ENCODE measurements around the gene HMGCR.
A peak's percentile ranks its signal among the peaks of the same experiment; 100 is the strongest.

HMGCR gene

DNA sequence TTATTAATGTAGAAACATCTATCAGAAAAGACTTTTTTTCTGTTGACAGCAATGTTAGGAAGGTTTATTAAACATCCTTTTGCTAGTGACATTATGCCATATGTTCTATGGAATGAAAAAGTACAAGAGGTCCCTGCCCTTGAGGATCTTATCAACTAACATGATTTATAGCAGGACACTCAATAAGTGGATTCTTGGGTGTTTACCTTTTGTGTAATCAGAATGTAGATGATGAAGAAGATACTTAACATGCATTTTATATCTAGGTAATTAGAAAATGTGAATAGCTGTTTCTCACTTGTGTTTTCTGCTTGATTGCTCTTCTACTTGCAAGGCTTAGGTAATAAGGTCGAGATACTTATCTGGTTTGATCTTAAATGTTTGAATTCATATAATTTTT lies 4.9 kb downstream of the HMGCR start:
- DNase-seq: no peak

DNA sequence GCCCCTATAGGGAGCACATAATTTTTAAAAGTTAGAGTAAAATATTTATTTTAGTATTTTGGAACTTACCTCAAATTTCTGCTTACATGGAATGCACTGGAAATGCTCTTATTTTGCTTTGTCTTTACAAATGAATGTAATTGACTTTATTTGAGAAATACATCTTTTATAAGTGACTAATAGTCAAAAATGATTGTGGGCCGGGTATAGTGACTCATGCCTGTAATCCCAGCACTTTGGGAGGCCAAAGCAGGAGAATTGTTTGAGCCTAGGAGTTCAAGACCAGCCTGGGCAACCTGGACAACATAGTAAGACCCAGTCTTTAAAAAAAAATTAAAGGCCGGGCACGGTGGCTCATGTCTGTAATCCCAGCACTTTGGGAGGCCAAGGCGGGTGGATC lies 5.8 kb downstream of the HMGCR start:
- no peak for DNase-seq

DNA sequence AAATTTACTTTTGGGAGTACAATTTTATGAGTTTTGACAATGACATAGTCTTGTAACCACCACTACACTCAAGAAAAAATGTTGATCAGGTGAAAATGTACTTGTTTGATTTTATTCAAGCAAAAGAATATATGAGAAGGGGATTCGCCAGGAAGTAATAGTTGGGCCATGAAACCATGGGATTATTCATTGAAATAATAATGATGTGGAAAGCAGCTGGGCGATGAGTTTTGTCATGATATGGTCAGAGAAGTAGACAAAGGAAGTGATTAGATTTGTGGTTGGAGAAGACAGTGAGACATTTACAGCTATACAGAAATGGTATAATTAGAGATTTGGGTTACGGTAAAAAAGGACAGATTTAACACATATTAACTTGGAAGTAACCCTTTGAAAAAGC lies 11.2 kb downstream of the HMGCR start:
- no peak for DNase-seq

DNA sequence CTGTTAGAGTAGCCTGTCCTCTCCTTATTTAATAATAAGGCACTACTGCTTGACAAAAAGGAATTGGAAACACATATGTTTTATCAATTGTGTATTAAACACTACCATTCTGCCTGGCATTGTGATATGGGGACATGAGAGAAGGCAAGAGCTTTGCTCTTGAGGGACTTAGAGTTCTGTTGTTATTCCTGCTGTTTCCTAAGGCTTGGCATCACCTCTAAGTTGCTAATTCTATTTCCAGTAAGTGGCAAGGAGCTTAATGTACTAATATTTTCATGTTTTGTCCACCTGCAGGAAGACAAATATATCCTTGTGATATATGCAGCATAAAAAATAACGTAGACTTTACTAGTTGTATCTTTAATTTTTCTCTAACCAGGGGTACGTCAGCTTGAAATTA lies 12.6 kb downstream of the HMGCR start:
- no peak for DNase-seq

DNA sequence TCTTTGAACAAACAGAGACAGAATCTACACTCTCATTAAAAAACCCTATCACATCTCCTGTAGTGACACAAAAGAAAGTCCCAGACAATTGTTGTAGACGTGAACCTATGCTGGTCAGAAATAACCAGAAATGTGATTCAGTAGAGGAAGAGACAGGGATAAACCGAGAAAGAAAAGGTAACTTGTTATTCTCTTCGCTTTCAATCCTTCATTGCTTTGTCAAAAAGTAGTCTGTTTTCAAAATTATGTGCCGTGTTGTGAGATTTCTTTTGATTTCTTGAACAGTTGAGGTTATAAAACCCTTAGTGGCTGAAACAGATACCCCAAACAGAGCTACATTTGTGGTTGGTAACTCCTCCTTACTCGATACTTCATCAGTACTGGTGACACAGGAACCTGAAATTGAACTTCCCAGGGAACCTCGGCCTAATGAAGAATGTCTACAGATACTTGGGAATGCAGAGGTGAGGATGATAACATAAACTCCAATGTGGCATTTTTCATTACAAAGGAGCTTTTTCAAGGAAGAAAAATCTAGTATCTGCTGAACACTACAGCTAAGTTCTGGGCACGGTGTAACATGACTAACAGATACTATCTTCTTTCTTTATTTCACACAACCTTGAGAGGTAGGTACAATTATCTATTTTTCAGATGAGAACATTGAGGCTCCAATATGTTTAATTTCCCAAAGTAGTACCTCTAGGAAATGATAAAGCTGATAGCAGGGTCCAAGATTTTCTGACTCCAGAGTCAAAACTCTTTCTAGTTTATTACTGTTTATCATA lies 14.3 kb downstream of the HMGCR start:
- DNase-seq: no peak

DNA sequence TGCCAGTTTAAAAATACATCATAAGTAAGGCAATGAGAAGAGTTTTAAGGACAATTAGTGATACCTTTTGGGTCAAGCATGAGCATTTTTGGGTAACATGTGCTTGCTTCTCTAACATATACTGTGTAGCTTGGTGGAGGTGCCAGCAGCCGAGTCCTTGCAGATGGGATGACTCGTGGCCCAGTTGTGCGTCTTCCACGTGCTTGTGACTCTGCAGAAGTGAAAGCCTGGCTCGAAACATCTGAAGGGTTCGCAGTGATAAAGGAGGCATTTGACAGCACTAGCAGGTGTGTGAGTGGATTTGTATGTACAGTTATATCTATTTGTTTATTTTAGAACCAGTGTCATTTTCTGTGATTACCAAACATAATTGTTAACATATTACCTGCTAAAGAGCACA lies 18.2 kb downstream of the HMGCR start:
- DNase-seq: no peak

DNA sequence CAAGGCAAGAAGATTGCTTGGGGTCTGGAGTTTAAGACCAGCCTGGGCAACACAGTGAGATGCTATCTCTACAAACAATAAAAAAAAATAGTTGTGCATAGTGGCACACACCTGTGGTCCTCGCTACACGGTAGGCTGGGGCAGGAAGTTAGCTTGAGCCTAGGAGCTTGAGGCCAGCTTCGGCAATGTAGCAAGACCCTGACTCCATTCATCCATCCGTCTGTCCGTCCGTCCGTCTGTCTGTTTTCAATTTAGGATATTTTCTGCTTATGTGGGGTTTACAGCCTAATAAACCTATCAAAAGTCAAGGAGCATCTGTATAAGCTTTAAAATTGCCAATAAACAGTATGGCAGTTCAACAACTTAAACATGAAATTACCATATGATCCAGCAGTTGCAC lies 19.7 kb downstream of the HMGCR start:
- DNase-seq: no peak

DNA sequence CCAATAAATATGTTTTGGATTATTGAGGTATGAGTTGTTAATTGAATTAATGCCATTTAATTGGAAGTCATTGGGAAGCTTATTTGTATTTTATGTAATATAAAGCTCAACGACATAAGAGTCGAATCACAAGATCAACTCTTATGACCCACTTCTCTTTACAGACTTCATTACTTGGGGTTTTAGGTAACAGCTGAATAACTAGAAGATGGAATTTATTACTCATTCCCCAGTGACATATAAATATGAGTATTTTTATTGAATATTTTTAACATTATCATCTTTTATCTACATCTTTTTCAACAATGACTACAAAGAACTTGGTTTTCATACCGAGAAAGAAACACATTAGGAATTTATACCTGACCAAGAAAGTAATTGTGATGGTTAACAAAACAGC lies 21.1 kb downstream of the HMGCR start:
- no peak for DNase-seq

DNA sequence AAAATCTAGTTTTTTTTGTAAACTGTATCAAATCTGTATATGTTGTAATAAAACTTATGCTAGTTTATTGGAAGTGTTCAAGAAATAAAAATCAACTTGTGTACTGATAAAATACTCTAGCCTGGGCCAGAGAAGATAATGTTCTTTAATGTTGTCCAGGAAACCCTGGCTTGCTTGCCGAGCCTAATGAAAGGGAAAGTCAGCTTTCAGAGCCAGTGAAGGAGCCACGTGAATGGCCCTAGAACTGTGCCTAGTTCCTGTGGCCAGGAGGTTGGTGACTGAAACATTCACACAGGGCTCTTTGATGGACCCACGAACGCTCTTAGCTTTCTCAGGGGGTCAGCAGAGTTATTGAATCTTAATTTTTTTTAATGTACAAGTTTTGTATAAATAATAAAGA lies 24.3 kb downstream of the HMGCR start:
- no peak for DNase-seq

DNA sequence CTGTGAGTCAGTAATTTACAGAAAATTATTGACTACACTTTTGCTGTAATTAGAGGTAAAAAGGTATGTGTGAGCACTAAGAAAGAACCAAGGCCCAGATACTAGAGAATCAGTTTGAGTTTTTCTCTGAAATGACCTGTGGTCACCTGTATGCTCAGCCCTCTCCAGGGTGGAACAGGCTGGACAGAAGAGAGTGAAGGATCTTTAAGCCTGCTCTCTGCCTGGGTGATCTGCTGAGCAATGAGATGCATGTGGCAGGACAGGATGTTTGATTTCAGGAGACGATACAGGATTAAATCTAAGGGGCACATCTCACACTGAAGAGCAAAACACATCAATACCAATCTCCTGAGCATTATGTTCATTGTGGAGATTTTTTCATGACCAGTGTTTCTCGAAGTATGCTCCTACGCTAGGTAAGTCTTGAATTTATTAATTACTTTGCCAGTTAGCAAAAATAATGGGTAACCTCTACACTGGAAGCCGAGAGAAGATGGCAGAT lies 25.5 kb downstream of the HMGCR start:
- no peak for DNase-seq

DNA sequence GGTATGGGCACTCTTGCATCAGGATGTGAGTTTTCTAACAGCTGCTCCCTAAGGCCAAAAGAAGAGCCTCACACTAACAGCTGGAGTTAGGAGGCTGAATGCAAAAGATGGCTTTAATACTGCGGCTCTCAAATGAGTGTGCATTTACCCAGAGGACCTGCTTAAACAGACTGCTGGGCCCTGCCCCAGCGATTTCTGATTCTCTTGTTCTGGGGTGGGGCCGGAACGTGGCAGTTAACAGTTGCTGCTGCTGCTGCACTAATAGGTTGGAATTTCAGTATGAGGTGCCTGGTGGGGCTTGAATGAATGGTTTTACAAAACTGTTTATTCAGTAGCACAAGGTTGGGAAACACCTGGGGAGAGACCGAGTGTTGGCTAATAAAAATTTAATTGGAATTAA lies 26.1 kb downstream of the HMGCR start:
- no peak for DNase-seq

DNA sequence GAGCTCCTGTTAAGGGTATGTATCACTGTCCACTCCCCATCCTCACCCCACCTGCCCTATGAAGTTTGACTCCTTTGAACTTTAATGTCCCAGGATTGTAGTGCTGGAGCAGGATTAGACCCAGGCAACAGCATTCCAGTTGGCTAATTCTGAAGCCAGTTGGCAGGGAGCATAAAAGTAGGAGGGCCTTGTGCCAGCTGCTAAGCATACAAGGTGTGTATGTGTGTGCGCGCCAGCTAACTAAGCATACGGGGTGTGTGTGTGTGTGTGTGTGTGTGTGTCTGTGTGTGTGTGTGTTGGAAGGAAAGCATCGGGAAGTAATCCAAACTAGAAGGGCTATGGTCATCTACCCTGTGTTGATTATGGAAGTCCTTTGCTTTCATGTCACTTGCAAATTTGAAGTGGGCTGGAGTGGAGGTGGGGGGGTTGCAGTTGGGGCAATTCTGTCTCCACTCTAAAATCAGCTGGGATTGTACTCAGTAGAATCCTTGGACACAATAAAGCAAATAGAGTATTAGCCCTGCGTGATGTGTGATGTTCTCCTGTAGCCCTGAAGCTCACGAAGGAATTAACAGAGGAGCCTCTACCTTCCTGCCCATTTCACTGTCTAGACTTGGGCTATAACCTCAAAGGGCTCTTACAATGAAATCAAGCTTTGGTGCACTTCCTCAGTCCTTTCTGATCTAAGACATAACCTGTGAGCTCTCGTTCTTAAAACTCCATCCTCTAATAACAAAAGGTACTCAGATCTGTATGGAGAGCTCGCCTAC lies 26.9 kb downstream of the HMGCR start:
- DNase-seq: no peak

DNA sequence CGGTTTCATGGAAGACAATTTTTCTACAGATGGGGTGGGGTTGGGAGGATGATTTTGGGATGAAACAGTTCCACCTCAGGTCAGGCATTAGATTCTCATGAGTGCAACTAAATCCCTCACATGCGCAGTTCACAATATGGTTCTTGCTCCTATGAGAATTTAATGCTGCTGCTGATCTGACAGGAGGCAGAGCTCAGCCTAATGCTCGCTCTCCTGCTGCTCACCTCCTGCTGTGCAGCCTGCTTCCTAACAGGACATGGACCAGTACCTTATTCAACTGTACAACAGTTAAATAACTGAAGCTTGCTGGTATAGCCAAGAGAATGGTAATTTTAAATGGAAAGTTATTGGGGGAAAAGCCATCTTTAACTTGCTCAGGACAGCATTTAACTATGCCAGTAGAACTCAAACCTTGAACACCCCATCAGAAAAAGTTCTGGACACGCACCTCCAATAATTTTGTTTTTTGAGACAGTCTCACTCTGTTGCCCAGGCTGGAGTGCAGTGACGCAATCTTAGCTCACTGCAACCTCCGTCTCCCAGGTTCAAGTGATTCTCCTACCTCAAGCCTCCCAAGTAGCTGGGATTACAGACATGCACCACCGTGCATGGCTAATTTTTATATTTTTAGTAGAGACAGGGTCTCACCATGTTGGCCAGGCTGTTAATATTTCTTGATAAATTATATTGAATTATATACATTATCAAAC lies 27.7 kb downstream of the HMGCR start:
- no peak for DNase-seq

DNA sequence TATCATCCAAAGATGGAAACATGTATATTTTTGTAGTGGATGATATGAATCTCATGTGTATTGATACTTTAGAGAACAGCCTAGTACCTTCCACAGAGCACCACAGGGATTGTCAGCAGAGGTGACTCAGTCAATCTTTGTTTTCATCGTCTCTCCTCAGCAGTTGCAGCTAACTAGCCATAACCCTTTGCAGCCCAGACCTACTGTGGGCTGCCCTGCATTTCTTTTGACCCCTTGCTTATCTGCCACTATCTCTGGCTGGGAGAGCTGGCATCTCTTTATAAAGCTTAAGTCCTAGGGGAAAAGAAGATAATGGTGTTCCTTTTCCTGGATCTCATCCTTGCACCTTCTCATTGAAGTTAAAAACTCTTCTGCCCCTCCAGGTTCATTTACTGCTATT lies 28.7 kb downstream of the HMGCR start:
- no peak for DNase-seq

DNA sequence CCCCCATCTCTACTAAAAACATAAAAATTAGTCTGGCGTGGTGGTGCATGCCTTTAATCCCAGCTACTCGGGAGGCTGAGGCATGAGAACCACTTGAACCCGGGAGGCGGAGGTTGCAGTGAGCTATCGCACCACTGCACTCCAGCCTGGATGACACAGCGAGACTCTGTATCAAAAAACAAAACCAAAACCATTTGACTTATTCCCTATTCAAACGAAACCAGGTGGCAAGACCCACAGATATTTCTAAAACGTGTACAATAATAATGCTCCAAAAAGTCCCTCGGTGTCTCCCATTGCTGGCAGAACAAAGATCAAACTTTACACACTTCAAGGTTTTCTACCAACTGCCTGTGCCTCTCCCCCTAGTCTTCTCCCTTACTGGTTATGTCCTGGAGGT lies 29.8 kb downstream of the HMGCR start:
- no peak for DNase-seq

DNA sequence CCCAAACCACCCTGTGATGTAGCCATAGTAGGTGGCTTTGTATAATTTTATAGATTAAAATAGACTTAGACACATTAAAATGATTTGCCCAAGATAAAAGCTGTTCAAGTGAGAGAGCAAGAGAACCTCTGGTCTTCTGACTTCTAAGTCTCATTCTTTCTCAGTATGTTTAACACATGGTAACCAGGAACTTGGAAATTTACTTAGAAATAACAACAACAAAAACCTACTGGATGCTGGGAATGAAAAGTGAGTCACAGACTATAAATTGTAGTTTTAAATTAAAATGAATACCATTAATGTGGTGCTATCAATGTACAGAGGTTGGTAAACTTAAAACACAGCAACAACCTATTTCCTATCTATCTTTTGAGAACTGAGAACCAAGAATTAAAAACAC lies 30.4 kb downstream of the HMGCR start:
- DNase-seq: no peak

DNA sequence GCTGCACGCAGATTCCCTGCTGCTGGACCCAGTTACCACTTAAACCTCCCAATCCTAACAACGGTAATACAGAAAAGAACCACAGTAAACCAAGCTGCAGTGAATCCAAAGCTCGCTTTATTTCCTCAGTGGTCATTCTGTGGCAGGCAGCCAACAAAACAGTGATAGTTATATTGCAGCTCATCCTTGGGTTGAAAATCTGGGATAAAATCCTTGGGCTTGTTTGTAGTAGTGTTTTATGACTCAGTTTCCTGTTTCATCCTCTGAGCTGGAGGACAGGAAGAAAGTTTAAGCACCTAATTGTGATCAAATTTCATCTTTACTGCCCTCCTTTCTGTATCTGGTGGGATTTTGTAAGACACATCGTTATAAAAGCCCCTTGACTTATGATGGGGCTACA lies 31.4 kb downstream of the HMGCR start:
- no peak for DNase-seq

DNA sequence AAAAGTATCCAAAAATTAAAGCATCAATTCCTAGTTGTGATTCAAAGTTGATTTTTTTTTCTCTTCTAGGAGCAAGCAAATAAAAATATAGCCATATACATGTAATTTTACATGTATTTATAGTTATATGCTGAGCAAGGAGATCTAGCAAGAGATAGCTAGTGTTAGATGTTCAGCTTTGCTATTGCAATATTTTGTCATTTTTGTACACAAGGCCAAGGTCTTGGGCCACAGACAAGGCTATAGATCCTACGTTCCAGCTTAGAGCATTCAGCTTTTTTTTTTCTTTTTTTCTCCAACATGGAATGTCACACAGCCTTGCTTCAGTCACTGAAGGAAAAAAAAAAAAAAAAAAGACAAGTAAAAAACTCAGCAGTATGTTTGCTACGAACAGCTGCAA lies 36.8 kb downstream of the HMGCR start:
- no peak for DNase-seq

DNA sequence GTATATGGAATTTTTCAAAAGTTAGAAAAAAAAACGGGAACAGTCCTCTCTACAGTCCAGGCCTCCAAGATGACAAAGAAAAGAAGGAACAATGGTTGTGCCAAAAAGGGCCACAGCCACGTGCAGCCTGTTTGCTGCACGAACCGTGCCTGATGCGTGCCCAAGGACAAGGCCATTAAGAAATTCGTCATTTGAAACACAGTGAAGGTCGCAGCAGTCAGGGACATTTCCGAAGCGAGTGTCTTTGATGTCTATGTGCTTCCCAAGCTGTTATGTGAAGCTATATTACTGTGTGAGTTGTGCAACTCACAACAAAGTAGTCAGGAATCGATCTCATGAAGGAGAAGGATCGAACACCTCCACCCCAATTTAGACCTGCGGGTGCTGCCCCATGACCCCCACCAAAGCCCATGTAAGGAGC lies 37.4 kb downstream of the HMGCR start:
- DNase-seq: no peak

DNA sequence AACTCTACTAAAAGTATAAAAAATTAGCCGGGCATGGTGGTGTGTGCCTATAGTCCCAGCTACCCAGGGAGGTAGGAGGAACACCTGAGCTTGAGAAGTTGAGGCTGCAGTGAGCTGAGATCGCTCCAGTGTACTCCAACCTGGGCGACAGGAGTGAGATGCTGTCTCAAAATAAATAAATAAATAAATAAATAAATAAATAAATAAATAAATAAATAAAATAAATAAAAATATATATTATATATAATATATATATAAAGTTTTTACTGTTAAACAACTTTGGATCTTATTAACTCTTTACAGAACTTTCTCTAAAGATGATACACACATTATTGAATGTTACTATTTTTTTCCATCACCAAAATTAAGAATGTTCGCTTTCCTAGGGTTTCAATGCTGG lies 38.4 kb downstream of the HMGCR start:
- no peak for DNase-seq

DNA sequence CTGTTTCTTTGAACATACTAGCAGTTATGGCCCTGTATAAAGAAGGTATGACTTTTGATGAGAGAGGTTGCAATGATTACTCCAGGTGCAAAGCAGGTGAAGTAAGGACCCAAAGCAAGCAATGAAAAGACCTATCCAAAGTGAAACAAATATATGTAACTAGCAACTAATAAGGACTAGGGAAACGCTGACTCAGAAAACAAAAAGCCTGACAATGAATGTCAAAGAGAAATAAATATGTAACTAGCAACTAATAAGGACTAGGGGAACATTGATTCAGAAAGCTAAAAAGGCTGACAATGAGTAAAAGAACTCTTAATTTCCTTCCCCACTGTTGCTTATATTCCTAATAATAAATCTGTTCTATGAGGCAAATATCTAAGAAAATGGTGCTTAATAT lies 43.1 kb downstream of the HMGCR start:
- DNase-seq: no peak

DNA sequence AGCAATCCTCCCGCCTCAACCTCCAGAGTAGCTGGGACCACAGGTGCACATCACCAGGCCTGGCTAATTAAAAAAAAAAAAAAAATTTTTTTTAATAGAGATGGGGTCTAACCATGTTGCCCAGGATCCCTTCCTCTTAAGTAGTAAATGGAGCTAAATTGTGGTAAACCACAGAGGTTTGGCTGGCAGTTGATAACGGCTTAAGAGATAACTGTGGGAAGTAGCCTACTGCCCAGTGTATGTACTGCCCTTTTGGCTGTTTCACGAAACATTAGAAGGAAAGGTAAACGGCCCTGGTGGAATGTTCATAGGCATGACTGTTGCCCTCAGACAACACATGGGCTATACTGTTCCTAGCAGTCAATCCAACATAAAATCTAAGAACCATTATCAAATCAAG lies 44.4 kb downstream of the HMGCR start:
- DNase-seq: peak; percentile 51

DNA sequence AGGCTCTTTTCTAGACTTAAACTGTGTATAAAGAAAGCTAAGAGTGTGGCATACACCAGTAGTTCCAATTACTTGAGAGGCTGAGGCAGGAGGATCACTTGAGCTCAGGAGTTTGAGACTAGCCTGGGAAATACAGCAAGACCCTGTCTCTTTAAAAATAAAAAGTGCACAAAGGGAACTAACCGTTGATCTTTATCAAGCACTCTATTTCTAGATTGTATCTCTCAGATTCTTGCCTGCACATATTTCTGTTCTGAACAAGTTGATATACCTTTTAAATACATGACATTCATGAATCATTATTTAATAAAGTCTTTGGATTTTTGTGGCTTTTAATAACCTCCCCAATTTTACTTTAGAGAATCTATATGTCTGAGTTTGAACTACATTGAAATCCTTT lies 47.2 kb downstream of the HMGCR start:
- DNase-seq: no peak

DNA sequence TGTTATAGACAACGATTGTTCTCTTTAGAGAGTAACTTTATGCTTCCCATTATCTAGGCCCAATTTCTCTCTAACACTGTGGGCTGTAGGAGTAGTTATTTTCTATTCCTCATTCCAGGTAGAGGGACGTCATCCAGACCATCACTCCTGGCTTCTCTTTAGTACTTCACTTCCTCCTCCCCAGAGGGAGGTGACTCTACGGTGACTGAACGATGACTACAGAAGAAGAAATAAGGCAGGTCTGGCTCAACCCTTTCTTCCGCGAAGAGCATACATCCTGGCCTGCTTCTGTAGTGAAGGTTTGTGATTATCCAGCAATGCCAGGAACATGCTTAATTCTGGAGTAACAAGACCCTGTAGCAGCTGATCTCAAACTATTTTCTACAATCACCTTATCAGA lies 50.8 kb downstream of the HMGCR start:
- no peak for DNase-seq
